Measurements from ENCODE around the gene CLK3. TPM values are rescaled to one million over a fixed set of nuclear protein-coding genes. Genes with fewer than 3 reads are reported as not detected.
"Not testable (repeated sequence)": the region's sequence is repeated elsewhere in the genome, so short reads cannot be mapped to it uniquely, and the experiment has no call there.

CLK3 gene
- polyA plus RNA-seq, 1 experiment = 34.9 TPM

GRCh38 chr15:74655424-74655823, 39.8 kb downstream of the CLK3 start:
- CTCF ChIA-PET = interaction anchor here (1.3 kb wide), 1 partner anchor 114 kb away, joined by 7 read pairs; no protein-coding TSS in a partner anchor
- POLR2A ChIA-PET = no interaction called here
- Histone ChIP-seq H3K27ac (ENCODE audit: low read depth, low read length) (no peak overlapping the region), H3K27me3 (ENCODE audit: control insufficient read depth, insufficient read depth, low read length) (no peaks in the 10 kb centered on the region), H3K4me3 (ENCODE audit: low read depth, low read length) (no peak overlapping the region), H3K9me3 (ENCODE audit: control insufficient read depth, insufficient read depth, low read length) (no peaks in the 10 kb centered on the region)
- TF ChIP-seq, protein P1, sequence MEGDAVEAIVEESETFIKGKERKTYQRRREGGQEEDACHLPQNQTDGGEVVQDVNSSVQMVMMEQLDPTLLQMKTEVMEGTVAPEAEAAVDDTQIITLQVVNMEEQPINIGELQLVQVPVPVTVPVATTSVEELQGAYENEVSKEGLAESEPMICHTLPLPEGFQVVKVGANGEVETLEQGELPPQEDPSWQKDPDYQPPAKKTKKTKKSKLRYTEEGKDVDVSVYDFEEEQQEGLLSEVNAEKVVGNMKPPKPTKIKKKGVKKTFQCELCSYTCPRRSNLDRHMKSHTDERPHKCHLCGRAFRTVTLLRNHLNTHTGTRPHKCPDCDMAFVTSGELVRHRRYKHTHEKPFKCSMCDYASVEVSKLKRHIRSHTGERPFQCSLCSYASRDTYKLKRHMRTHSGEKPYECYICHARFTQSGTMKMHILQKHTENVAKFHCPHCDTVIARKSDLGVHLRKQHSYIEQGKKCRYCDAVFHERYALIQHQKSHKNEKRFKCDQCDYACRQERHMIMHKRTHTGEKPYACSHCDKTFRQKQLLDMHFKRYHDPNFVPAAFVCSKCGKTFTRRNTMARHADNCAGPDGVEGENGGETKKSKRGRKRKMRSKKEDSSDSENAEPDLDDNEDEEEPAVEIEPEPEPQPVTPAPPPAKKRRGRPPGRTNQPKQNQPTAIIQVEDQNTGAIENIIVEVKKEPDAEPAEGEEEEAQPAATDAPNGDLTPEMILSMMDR (IDR thresholded peaks at IDR 0.05; ENCODE audit: low read depth, low read length) = no peak
- DNase-seq (ENCODE audit: low read depth, low spot score) = no peak

GRCh38 chr15:74656935-74657535, 41.4 kb downstream of the CLK3 start:
- Histone ChIP-seq H3K27me3 (ENCODE audit: control insufficient read depth, insufficient read depth, low read length) (no peaks in the 10 kb centered on the region), H3K9me3 (ENCODE audit: control insufficient read depth, insufficient read depth, low read length) (no peaks in the 10 kb centered on the region), H3K4me3 (ENCODE audit: low read depth, low read length) (no peak overlapping the region), H3K27ac (ENCODE audit: low read depth, low read length) (no peak overlapping the region)
- CTCF ChIA-PET = interaction anchor here (1.8 kb wide), 1 partner anchor 112 kb away, joined by 6 read pairs; no protein-coding TSS in a partner anchor
- TF ChIP-seq, protein P1 (IDR thresholded peaks at IDR 0.05; ENCODE audit: low read depth, low read length) = no peak
- no peak for DNase-seq (ENCODE audit: low read depth, low spot score)
- POLR2A ChIA-PET = no interaction called here

- Histone ChIP-seq H3K27me3 (ENCODE audit: control insufficient read depth, insufficient read depth, low read length) (no peaks in the 10 kb centered on the region), H3K9me3 (ENCODE audit: control insufficient read depth, insufficient read depth, low read length) (no peaks in the 10 kb centered on the region), H3K4me3 (ENCODE audit: low read depth, low read length) (no peak overlapping the region), H3K27ac (ENCODE audit: low read depth, low read length) (no peak overlapping the region)
- POLR2A ChIA-PET = no interaction called here
- no peak for DNase-seq (ENCODE audit: low read depth, low spot score)
- TF ChIP-seq, protein P1 (IDR thresholded peaks at IDR 0.05; ENCODE audit: low read depth, low read length) = no peak
- CTCF ChIA-PET = interaction anchor here (1.0 to 1.8 kb wide), 2 partner anchors 111 to 124 kb away, joined by 3 to 6 read pairs; partner anchors contain the start of gene CSK
Observed at GRCh38 chr15:74657846-74658245, 42.2 kb downstream of the CLK3 start.

DNA sequence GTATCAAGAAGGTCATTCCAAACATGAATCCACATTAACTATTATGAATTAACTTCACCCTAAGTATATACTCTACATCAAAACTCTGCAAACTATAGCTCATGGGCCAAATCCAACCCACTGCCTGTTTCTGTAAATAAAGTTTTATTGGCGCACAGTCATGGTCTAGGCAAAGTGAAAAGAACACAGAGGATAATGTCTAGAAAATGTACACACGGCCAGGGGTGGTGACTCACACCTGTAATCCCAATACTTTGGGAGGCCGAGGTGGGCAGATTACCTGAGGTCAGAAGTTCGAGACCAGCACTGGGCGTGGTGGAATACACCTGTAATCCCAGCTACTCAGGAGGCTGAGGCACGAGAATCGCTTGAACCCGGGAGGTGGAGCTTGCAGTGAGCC, 45.6 kb downstream of the CLK3 start:
- POLR2A ChIA-PET; H3K9me3 ChIP-seq (ENCODE audit: control insufficient read depth, insufficient read depth, low read length); H3K27ac ChIP-seq (ENCODE audit: low read depth, low read length); H3K27me3 ChIP-seq (ENCODE audit: control insufficient read depth, insufficient read depth, low read length); H3K4me3 ChIP-seq (ENCODE audit: low read depth, low read length); DNase-seq (ENCODE audit: low read depth, low spot score): not testable (repeated sequence)
- CTCF ChIA-PET = interaction anchor here (0.8 kb wide), 2 partner anchors 26 to 110 kb away, joined by 3 read pairs; no protein-coding TSS in a partner anchor

DNA sequence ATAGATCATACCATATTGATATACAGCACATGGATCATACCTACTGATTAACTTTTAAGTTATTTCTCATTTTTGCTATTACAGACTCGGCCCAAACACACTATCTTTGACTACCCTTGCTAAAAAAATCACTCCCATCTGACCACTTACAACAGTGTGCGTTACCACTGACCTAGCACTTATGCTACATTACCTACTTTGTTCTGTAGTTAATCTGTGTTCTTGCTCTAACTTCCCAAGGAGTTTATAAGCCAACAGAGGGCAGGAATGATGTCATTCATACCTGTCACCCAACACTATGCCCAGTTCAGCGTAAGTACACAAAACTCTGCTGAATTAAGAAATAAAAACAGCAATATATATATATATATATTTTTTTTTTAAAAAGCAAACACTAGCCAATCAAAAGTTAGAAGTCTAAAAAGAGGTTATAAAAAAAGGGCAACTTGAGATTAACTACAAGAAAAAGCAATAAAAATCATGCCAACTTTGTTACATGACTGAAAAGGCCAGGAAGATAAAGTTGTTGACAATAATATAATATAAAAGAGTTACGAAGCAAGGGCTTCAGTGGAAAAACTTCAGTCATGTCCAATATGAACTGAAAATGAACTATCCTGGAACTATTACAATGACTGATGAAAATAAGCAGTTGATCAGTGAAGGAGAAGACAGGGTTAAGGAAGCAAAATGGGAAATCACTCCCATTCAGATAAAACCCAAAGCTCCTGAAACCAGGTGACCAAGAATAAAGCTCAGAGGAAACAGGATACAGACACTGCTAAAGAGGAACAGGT, 46.6 kb downstream of the CLK3 start:
- CTCF ChIA-PET = no interaction called here
- POLR2A ChIA-PET = no interaction called here
- no peaks in the 10 kb centered on the region for H3K27me3 ChIP-seq (ENCODE audit: control insufficient read depth, insufficient read depth, low read length)
- no peak overlapping the region for H3K27ac ChIP-seq (ENCODE audit: low read depth, low read length)
- TF ChIP-seq, protein P1 (IDR thresholded peaks at IDR 0.05; ENCODE audit: low read depth, low read length) = no peak
- H3K4me3 ChIP-seq (ENCODE audit: low read depth, low read length) = no peak overlapping the region
- DNase-seq (ENCODE audit: low read depth, low spot score) = no peak
- H3K9me3 ChIP-seq (ENCODE audit: control insufficient read depth, insufficient read depth, low read length) = no peaks in the 10 kb centered on the region

All from AG04450 (cell line).